Memory B cell (primary cell): ENCODE results near the gene HMGXB4.
"Not testable (repeated sequence)": the region's sequence is repeated elsewhere in the genome, so short reads cannot be mapped to it uniquely, and the experiment has no call there.

Source experiments
- ATAC-seq: fragments of 150-1000 bp; cut with Tn5 transposase; 2 replicates; pipeline ENCODE4 v1.10.0; 2021; ENCODE audit warnings: low read depth, mild to moderate bottlenecking, moderate library complexity
- DNase-seq, 2 donors: peaks; one replicate each; pipeline ENCODE4 v3.0.0; 2022; ENCODE audit warnings: low spot score in 2 of 2
- H3K27ac Mint-ChIP-seq: one replicate; pipeline ENCODE4 v1.8.0; 2022; ENCODE audit warnings: mild to moderate bottlenecking, moderate library complexity, mixed read lengths
- H3K27me3 Mint-ChIP-seq: one replicate; pipeline ENCODE4 v1.8.0; 2022; ENCODE audit warnings: mixed read lengths
- H3K36me3 Mint-ChIP-seq: one replicate; pipeline ENCODE4 v1.8.0; 2022; ENCODE audit warnings: mild to moderate bottlenecking, mixed read lengths
- H3K4me1 Mint-ChIP-seq: one replicate; pipeline ENCODE4 v1.8.0; 2022; ENCODE audit warnings: mixed read lengths
- H3K4me3 Mint-ChIP-seq: one replicate; pipeline ENCODE4 v1.8.0; 2022; ENCODE audit warnings: mild to moderate bottlenecking, moderate library complexity, mixed read lengths
- H3K9me3 Mint-ChIP-seq: one replicate; pipeline ENCODE4 v1.8.0; 2022; ENCODE audit warnings: mixed read lengths

The HMGXB4 gene

DNA sequence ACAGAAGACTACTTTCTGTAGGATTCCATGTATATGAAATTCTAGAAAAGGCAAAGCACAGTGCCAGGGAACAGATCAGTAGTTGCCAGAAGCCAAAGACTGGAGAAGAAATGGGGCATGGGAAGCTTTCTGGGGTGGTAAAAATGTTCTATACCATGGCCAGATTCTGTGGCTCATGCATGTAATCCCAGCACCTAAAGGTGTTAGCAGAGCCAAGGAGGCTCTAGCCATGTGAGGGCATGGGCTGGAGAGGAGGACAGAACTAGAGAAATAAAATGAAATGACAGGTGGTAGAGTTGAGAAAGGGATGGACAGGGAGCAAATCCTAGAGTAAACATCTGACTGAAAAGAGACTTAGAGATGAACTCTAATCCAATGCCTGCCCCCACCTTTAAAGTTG lies 26.9 kb upstream of the HMGXB4 start:
- no peak overlapping the region for H3K27ac Mint-ChIP-seq
- H3K27me3 Mint-ChIP-seq, result peaks cover 15% of the 10 kb centered on the region
- peaks cover 7% of the 10 kb centered on the region for H3K4me1 Mint-ChIP-seq
- peaks cover 1% of the 10 kb centered on the region for H3K36me3 Mint-ChIP-seq
- no peak for DNase-seq
- peak overlapping the region; percentile 2 for H3K4me3 Mint-ChIP-seq
- no peak for ATAC-seq
- peaks cover 3% of the 10 kb centered on the region for H3K9me3 Mint-ChIP-seq

GRCh38 chr22:35230839-35231584 lies 26.3 kb upstream of the HMGXB4 start:
- Mint-ChIP-seq H3K9me3 (peaks cover 3% of the 10 kb centered on the region), H3K36me3 (peaks cover 1% of the 10 kb centered on the region), H3K27ac (no peak overlapping the region), H3K27me3 (peaks cover 14% of the 10 kb centered on the region), H3K4me3 (peak overlapping the region; percentile 2), H3K4me1 (peaks cover 7% of the 10 kb centered on the region)
- peak; percentile 33 for ATAC-seq
- DNase-seq, result peak in 1 of 2 donors; percentile 3

GRCh38 chr22:35231585-35232084 lies 25.7 kb upstream of the HMGXB4 start:
- H3K27ac Mint-ChIP-seq, result no peak overlapping the region
- peaks cover 3% of the 10 kb centered on the region for H3K9me3 Mint-ChIP-seq
- peaks cover 1% of the 10 kb centered on the region for H3K36me3 Mint-ChIP-seq
- ATAC-seq, result peak; percentile 88
- H3K4me3 Mint-ChIP-seq, result no peak overlapping the region
- H3K27me3 Mint-ChIP-seq, result peaks cover 18% of the 10 kb centered on the region
- peak; percentile 54 to 64 for DNase-seq
- peaks cover 7% of the 10 kb centered on the region for H3K4me1 Mint-ChIP-seq

- not testable (repeated sequence) for H3K9me3 Mint-ChIP-seq, ATAC-seq, H3K36me3 Mint-ChIP-seq, H3K4me1 Mint-ChIP-seq, DNase-seq, H3K4me3 Mint-ChIP-seq, H3K27ac Mint-ChIP-seq
- H3K27me3 Mint-ChIP-seq, result peaks cover 11% of the 10 kb centered on the region
These were observed 18.5 kb upstream of the HMGXB4 start for GRCh38 chr22:35238749-35239148.

- ATAC-seq, H3K4me1 Mint-ChIP-seq: not testable (repeated sequence)
- peaks cover 20% of the 10 kb centered on the region for H3K27me3 Mint-ChIP-seq
These were observed 12.8 kb upstream of the HMGXB4 start for GRCh38 chr22:35244507-35244906.

GRCh38 chr22:35250156-35250555 lies 7.1 kb upstream of the HMGXB4 start:
- DNase-seq, result no peak
- no peak for ATAC-seq
- H3K27me3 Mint-ChIP-seq, result peaks cover 14% of the 10 kb centered on the region
- H3K4me1 Mint-ChIP-seq, result no peaks in the 10 kb centered on the region
- H3K9me3 Mint-ChIP-seq, result no peaks in the 10 kb centered on the region
- peaks cover 2% of the 10 kb centered on the region for H3K36me3 Mint-ChIP-seq
- H3K27ac Mint-ChIP-seq, result no peak overlapping the region
- no peak overlapping the region for H3K4me3 Mint-ChIP-seq

More at GRCh38 chr22:35244507-35244906, 12.8 kb upstream of the HMGXB4 start:
- DNase-seq, H3K4me3 Mint-ChIP-seq, H3K9me3 Mint-ChIP-seq, H3K27ac Mint-ChIP-seq, H3K36me3 Mint-ChIP-seq: not testable (repeated sequence)

DNA sequence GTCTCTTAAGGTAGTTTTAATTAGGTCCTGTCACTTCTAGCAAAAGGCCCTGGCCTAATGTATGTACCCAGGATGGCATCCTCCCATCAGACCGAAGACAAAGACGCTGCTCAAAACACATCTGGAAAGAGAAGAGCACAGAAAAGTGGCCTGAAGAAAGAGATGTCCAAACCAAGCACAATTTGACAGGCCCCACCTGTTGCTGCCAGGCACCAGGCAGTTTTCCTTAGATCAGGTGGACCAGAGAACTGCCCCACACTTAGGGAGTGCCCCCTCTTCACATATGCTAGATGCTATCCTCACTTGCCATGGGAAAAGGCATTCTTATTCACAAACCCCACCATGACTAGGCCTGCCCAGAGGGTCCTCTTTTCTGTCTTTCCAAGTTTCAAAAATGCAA lies 3.3 kb upstream of the HMGXB4 start:
- Mint-ChIP-seq H3K9me3 (no peaks in the 10 kb centered on the region), H3K27ac (no peak overlapping the region), H3K27me3 (no peaks in the 10 kb centered on the region), H3K4me1 (peaks cover 12% of the 10 kb centered on the region), H3K36me3 (no peaks in the 10 kb centered on the region), H3K4me3 (no peak overlapping the region)
- ATAC-seq (no peak), DNase-seq (no peak)

DNA sequence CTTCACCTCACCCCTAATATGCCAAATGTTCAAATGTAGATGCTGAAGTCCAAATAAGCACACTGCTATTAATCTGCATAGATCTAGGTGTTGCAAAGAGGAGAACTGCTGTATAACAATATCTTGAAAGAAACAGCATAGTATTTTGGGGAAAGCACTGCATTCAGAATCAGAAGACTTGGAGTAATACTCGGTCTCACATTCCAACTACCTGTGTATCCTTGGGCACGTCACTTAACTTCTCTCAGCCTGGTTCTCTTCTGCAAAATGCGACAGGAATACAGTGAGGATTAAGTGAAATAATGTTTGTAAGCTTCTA lies 332 bp upstream of the HMGXB4 start:
- Mint-ChIP-seq H3K27ac (peak overlapping the region; percentile 91), H3K27me3 (no peaks in the 10 kb centered on the region), H3K9me3 (no peaks in the 10 kb centered on the region), H3K4me1 (peaks cover 16% of the 10 kb centered on the region), H3K4me3 (peak overlapping the region; percentile 93), H3K36me3 (no peaks in the 10 kb centered on the region)
- peak; percentile 3 for ATAC-seq
- no peak for DNase-seq

DNA sequence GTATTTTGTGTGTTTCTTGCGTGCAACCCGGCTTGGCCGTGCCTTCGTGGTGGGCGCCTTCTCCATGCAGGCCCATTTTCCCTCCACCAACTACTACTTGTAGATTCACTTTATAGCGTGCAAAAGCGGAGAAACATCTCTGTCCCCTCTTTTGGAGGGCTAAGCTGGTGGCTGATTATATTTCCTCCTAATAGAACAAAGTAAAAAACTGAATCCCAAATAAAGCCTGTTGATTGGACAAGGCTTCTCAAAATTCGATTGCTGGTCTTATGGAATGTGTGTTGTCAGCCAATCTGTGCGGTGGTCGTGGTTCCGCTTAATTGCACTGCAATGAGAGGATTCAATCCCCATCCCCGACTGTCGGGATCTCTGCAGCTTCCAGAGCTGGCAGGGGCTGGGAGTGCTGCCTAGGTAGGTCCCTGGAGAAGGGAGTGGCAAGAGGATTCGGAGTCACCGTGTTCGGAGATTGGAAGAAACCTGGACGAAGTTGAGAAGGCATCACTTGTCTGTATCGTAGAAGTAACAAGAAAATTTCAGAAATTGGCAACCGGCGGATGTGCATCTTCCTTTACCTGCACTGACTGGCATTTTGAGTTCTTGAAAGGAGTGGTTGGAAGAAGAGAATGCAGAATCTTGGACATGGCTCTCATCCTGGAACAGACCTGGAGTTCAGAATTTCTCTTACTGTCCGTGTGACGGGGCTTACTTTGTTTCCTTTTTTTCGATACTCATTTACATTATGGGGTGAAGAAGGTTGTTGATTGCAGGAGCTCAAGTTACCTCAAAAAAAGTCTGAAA lies 1.1 kb downstream of the HMGXB4 start:
- Mint-ChIP-seq H3K4me3 (peak overlapping the region; percentile 86), H3K36me3 (no peaks in the 10 kb centered on the region), H3K4me1 (peaks cover 16% of the 10 kb centered on the region), H3K9me3 (no peaks in the 10 kb centered on the region), H3K27ac (peak overlapping the region; percentile 83), H3K27me3 (no peaks in the 10 kb centered on the region)
- DNase-seq (no peak), ATAC-seq (no peak)

- Mint-ChIP-seq H3K4me1 (peaks cover 7% of the 10 kb centered on the region), H3K27ac (peak overlapping the region; percentile 64), H3K36me3 (peaks cover 36% of the 10 kb centered on the region), H3K9me3 (no peaks in the 10 kb centered on the region), H3K4me3 (no peak overlapping the region), H3K27me3 (no peaks in the 10 kb centered on the region)
- DNase-seq, result no peak
- no peak for ATAC-seq
These were observed 7.7 kb downstream of the HMGXB4 start for GRCh38 chr22:35264986-35265385.

DNA sequence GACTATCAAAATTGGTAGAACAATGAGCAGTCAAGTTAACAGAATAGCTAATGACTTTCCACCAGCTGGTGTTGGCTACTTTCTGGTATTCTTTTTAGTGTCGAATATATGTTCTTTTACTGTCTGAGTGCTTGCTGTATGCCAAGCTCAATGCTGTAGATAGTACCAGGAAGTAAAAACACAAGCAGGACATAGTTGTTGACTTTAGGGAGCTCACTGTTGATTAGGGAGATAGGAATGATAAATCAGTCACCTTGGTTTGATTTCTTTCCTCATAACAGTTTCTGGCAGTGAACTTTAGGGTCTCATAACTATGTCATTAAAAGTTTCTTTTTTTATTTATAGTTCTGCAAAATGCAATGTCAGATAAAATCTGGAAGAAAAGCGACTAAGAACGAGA lies 9.0 kb downstream of the HMGXB4 start:
- DNase-seq, result no peak
- no peaks in the 10 kb centered on the region for H3K9me3 Mint-ChIP-seq
- no peaks in the 10 kb centered on the region for H3K27me3 Mint-ChIP-seq
- H3K4me3 Mint-ChIP-seq, result no peak overlapping the region
- ATAC-seq, result no peak
- H3K36me3 Mint-ChIP-seq, result peaks cover 38% of the 10 kb centered on the region
- H3K27ac Mint-ChIP-seq, result no peak overlapping the region
- peaks cover 7% of the 10 kb centered on the region for H3K4me1 Mint-ChIP-seq

DNA sequence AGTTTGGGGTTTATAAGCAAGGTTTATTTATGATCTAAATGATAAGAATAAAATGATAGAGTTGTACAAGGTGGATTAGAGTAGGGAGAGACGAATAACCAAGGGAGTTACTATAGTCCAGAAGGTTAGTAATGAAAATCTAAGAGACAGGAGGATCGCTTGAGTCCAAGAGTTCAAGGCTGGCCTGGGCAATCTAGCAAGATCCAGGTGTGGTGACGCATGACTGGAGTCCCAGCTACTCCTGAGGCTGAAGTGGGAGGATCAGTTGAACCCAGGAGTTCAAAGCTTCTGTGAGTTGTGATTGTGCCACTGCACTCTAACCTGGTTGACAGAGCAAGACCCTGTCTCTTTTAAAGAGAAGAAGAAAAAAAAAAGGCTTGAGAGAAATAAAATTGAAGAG lies 12.3 kb downstream of the HMGXB4 start:
- no peak overlapping the region for H3K27ac Mint-ChIP-seq
- DNase-seq, result no peak
- H3K27me3 Mint-ChIP-seq, result no peaks in the 10 kb centered on the region
- no peak for ATAC-seq
- H3K9me3 Mint-ChIP-seq, result no peaks in the 10 kb centered on the region
- H3K36me3 Mint-ChIP-seq, result peaks cover 40% of the 10 kb centered on the region
- no peak overlapping the region for H3K4me3 Mint-ChIP-seq
- peaks cover 8% of the 10 kb centered on the region for H3K4me1 Mint-ChIP-seq

- Mint-ChIP-seq H3K4me1 (peaks cover 9% of the 10 kb centered on the region), H3K27ac (no peak overlapping the region), H3K27me3 (no peaks in the 10 kb centered on the region), H3K9me3 (no peaks in the 10 kb centered on the region), H3K4me3 (no peak overlapping the region), H3K36me3 (peaks cover 26% of the 10 kb centered on the region)
- ATAC-seq, result no peak
- DNase-seq, result no peak
These were observed 17.0 kb downstream of the HMGXB4 start for GRCh38 chr22:35274154-35274871.

DNA sequence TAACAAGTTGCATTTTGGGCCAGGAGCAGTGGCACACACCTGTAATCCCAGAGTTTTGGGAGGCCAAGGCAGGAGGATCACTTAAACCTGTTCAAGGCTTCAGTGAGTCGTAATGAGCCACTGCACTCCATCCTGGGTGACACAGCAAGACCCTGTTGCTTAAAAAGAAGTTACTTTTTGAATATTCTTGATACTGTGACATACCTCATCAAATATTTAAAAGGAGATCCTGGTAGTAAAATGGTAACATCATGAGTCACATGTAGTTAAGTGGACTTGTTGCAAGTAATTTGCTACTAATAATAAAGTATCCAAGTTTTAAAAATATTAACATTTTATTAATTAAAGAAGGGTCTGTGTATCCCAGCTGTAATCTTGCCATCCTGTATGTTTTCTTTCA lies 18.3 kb downstream of the HMGXB4 start:
- DNase-seq, result no peak
- H3K9me3 Mint-ChIP-seq, result no peaks in the 10 kb centered on the region
- no peaks in the 10 kb centered on the region for H3K27me3 Mint-ChIP-seq
- no peak overlapping the region for H3K4me3 Mint-ChIP-seq
- H3K4me1 Mint-ChIP-seq, result peaks cover 11% of the 10 kb centered on the region
- ATAC-seq, result no peak
- peaks cover 26% of the 10 kb centered on the region for H3K36me3 Mint-ChIP-seq
- no peak overlapping the region for H3K27ac Mint-ChIP-seq
